ENCODE measurements around the gene MOK. TPM values are rescaled to one million over a fixed set of nuclear protein-coding genes. Genes with fewer than 3 reads are reported as not detected.
"Not testable (repeated sequence)": the region's sequence is repeated elsewhere in the genome, so short reads cannot be mapped to it uniquely, and the experiment has no call there.

Gene MOK
- total RNA-seq, 3 donors from 2014 or later: 3.2 to 5.5 (median 4.4) TPM

- Mint-ChIP-seq H3K36me3 (ENCODE audit: insufficient read depth) (no peaks in the 10 kb centered on the region), H3K9me3 (no peaks in the 10 kb centered on the region), H3K4me1 (ENCODE audit: low read depth) (peaks cover 45% of the 10 kb centered on the region), H3K27me3 (ENCODE audit: low read depth) (no peaks in the 10 kb centered on the region), H3K4me3 (peak overlapping the region; percentile 92)
- no peak for DNase-seq
- ATAC-seq: no peak
These were observed 12.7 kb upstream of the MOK start for GRCh38 chr14:102317564-102318248.

- H3K27me3 Mint-ChIP-seq (ENCODE audit: low read depth): no peaks in the 10 kb centered on the region
- H3K4me3 Mint-ChIP-seq: peak overlapping the region; percentile 92
- peak; percentile 70 to 72 for ATAC-seq
- peak; percentile 97 for DNase-seq
- no peaks in the 10 kb centered on the region for H3K36me3 Mint-ChIP-seq (ENCODE audit: insufficient read depth)
- H3K9me3 Mint-ChIP-seq: no peaks in the 10 kb centered on the region
- H3K4me1 Mint-ChIP-seq (ENCODE audit: low read depth): peaks cover 45% of the 10 kb centered on the region
These were observed 12.0 kb upstream of the MOK start for GRCh38 chr14:102316743-102317563.

- ATAC-seq (no peak), DNase-seq (no peak)
- Mint-ChIP-seq H3K9me3 (no peaks in the 10 kb centered on the region), H3K36me3 (ENCODE audit: insufficient read depth) (no peaks in the 10 kb centered on the region), H3K4me1 (ENCODE audit: low read depth) (peaks cover 42% of the 10 kb centered on the region), H3K27me3 (ENCODE audit: low read depth) (no peaks in the 10 kb centered on the region), H3K4me3 (peak overlapping the region; percentile 92)
These were observed 11.4 kb upstream of the MOK start for GRCh38 chr14:102316338-102316742.

- peaks cover 42% of the 10 kb centered on the region for H3K4me1 Mint-ChIP-seq (ENCODE audit: low read depth)
- DNase-seq: no peak
- H3K36me3 Mint-ChIP-seq (ENCODE audit: insufficient read depth): no peaks in the 10 kb centered on the region
- ATAC-seq: no peak
- H3K27me3 Mint-ChIP-seq (ENCODE audit: low read depth): no peaks in the 10 kb centered on the region
- H3K4me3 Mint-ChIP-seq: peak overlapping the region; percentile 85
- H3K9me3 Mint-ChIP-seq: no peaks in the 10 kb centered on the region
These were observed 10.2 kb upstream of the MOK start for GRCh38 chr14:102315121-102315520.

- no peaks in the 10 kb centered on the region for H3K9me3 Mint-ChIP-seq
- no peaks in the 10 kb centered on the region for H3K36me3 Mint-ChIP-seq (ENCODE audit: insufficient read depth)
- DNase-seq: peak; percentile 75
- H3K27me3 Mint-ChIP-seq (ENCODE audit: low read depth): no peaks in the 10 kb centered on the region
- ATAC-seq: peak; percentile 72 to 74
- H3K4me1 Mint-ChIP-seq (ENCODE audit: low read depth): peaks cover 41% of the 10 kb centered on the region
- peak overlapping the region; percentile 85 for H3K4me3 Mint-ChIP-seq
These were observed 9.5 kb upstream of the MOK start for GRCh38 chr14:102314242-102315011.

DNA sequence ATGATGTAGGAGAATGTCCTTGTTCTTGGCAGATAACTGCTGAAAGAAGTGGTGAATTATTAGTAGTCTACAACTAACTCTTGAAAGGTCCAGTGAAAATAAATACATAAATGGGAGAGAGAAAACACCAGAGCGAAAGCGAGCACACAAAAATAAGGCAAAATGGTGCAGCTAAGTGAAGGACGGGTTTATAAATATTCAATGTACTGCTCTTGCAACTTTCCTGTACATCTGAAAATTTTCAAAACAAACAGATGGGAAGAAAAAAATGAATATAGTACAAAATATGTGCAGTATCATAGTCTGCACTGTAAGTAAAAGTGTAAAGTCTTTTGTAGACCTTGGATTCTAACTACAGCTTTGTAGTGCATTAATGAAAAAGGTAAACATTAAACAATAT is 1.3 kb downstream of the MOK start:
- no peaks in the 10 kb centered on the region for H3K9me3 Mint-ChIP-seq
- no peaks in the 10 kb centered on the region for H3K36me3 Mint-ChIP-seq (ENCODE audit: insufficient read depth)
- DNase-seq: no peak
- peak overlapping the region; percentile 96 for H3K4me3 Mint-ChIP-seq
- ATAC-seq: no peak
- peaks cover 4% of the 10 kb centered on the region for H3K27me3 Mint-ChIP-seq (ENCODE audit: low read depth)
- peaks cover 8% of the 10 kb centered on the region for H3K4me1 Mint-ChIP-seq (ENCODE audit: low read depth)

GRCh38 chr14:102298303-102299070 is 6.5 kb downstream of the MOK start:
- not testable (repeated sequence) for DNase-seq

GRCh38 chr14:102297436-102298170 is 7.4 kb downstream of the MOK start:
- no peaks in the 10 kb centered on the region for H3K36me3 Mint-ChIP-seq (ENCODE audit: insufficient read depth)
- no peak for DNase-seq
- ATAC-seq: no peak
- no peaks in the 10 kb centered on the region for H3K9me3 Mint-ChIP-seq
- H3K4me3 Mint-ChIP-seq: no peak overlapping the region
- H3K4me1 Mint-ChIP-seq (ENCODE audit: low read depth): no peaks in the 10 kb centered on the region
- no peaks in the 10 kb centered on the region for H3K27me3 Mint-ChIP-seq (ENCODE audit: low read depth)

More at GRCh38 chr14:102298303-102299070, 6.5 kb downstream of the MOK start:
- H3K27me3 Mint-ChIP-seq (ENCODE audit: low read depth); H3K9me3 Mint-ChIP-seq; H3K4me3 Mint-ChIP-seq; ATAC-seq; H3K36me3 Mint-ChIP-seq (ENCODE audit: insufficient read depth); H3K4me1 Mint-ChIP-seq (ENCODE audit: low read depth): not testable (repeated sequence)

- DNase-seq (no peak), ATAC-seq (no peak)
- Mint-ChIP-seq H3K4me3 (no peak overlapping the region), H3K9me3 (no peaks in the 10 kb centered on the region), H3K36me3 (ENCODE audit: insufficient read depth) (no peaks in the 10 kb centered on the region), H3K27me3 (ENCODE audit: low read depth) (no peaks in the 10 kb centered on the region), H3K4me1 (ENCODE audit: low read depth) (no peaks in the 10 kb centered on the region)
These were observed 9.7 kb downstream of the MOK start for GRCh38 chr14:102295270-102295669.

DNA sequence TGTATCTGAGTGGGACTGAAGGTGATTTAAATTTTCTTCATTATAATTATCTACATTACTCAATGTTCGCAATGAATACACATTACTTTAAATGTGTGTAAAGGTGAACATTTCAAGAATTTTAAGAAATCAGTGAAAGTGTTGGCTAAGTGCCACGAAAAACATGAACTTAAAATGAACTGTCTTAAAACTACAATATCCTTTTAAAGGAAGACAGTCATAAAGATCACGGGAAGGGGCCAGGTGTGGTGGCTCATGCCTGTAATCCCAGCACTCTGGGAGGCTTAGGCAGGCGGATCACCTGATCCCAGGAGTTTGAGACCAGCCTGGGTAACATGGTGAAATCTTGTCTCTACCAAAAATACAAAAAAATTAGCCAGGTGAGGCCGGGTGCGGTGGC is 11.2 kb downstream of the MOK start:
- no peaks in the 10 kb centered on the region for H3K9me3 Mint-ChIP-seq
- H3K27me3 Mint-ChIP-seq (ENCODE audit: low read depth): no peaks in the 10 kb centered on the region
- H3K4me3 Mint-ChIP-seq: no peak overlapping the region
- DNase-seq (no peak), ATAC-seq (no peak)
- H3K36me3 Mint-ChIP-seq (ENCODE audit: insufficient read depth): no peaks in the 10 kb centered on the region
- H3K4me1 Mint-ChIP-seq (ENCODE audit: low read depth): no peaks in the 10 kb centered on the region

- H3K4me3 Mint-ChIP-seq: no peak overlapping the region
- no peaks in the 10 kb centered on the region for H3K4me1 Mint-ChIP-seq (ENCODE audit: low read depth)
- no peaks in the 10 kb centered on the region for H3K36me3 Mint-ChIP-seq (ENCODE audit: insufficient read depth)
- ATAC-seq: no peak
- no peak for DNase-seq
- H3K9me3 Mint-ChIP-seq: no peaks in the 10 kb centered on the region
- H3K27me3 Mint-ChIP-seq (ENCODE audit: low read depth): no peaks in the 10 kb centered on the region
These were observed 12.5 kb downstream of the MOK start for GRCh38 chr14:102292441-102292840.

DNA sequence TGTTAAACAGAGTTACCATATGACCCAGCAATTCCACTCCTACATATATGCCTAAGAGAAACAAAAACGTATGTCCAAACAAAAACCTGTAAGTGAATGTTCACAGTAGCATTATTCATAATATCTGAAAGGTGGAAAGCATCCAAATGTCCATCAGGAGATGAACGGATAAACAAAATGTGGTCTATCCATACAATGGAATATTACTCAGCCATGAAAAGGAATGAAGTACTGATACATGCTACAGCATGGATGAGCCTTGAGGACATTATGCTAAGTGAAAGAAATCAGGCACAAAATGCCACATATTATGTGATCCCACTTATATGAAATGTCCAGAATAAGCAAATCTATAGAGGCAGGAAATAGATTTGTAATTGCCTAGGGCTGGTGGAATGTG is 16.8 kb downstream of the MOK start:
- Mint-ChIP-seq H3K36me3 (ENCODE audit: insufficient read depth) (no peaks in the 10 kb centered on the region), H3K4me3 (no peak overlapping the region), H3K9me3 (no peaks in the 10 kb centered on the region), H3K27me3 (ENCODE audit: low read depth) (no peaks in the 10 kb centered on the region), H3K4me1 (ENCODE audit: low read depth) (no peaks in the 10 kb centered on the region)
- ATAC-seq (no peak), DNase-seq (no peak)

DNA sequence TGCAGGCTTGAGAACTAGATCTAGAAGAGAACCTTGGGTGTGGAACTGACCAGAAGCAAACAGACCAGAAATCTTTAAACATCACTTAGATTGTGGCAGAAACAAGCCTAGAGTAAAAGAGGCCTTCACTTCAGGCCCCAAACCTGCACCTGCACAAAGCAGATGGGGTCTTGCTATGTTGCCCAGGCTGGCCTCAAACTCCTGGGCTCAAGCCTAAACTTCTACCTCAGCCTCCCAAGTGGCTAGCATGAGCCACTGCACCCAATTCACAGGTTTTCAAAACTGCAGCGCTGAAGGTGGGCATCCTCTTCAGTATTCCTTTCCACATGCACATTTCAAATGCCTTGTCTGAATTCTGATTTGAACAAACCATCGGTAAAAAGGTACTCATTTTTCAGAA is 19.9 kb downstream of the MOK start:
- H3K4me1 Mint-ChIP-seq (ENCODE audit: low read depth): no peaks in the 10 kb centered on the region
- no peaks in the 10 kb centered on the region for H3K36me3 Mint-ChIP-seq (ENCODE audit: insufficient read depth)
- no peak overlapping the region for H3K4me3 Mint-ChIP-seq
- ATAC-seq (no peak), DNase-seq (no peak)
- no peaks in the 10 kb centered on the region for H3K27me3 Mint-ChIP-seq (ENCODE audit: low read depth)
- no peaks in the 10 kb centered on the region for H3K9me3 Mint-ChIP-seq

Measured in activated T-cell treated with anti-CD3 and anti-CD28 coated beads, Interleukin-2, amount 50 U/mL, for 4 hours (primary cell).